Prostate gland (tissue), 2 donors: ENCODE measurements around the gene INTS4. TPM values are rescaled to one million over a fixed set of nuclear protein-coding genes. Genes with fewer than 3 reads are reported as not detected.
A peak's percentile ranks its signal among the peaks of the same experiment; 100 is the strongest.
"Not testable (repeated sequence)": the region's sequence is repeated elsewhere in the genome, so short reads cannot be mapped to it uniquely, and the experiment has no call there.

Source experiments
- DNase-seq: peaks from one replicate; pipeline ENCODE4 v3.0.0-alpha.2; 2019; ENCODE audit warnings: low spot score
- H3K27ac ChIP-seq, 2 donors: fragments of 200-600 bp; sonication (generic); 2 replicates each; pipeline ENCODE4 v1.5.1; 2017 to 2019
- H3K27me3 ChIP-seq: fragments of 200-600 bp; sonication (generic); replicated peaks from 2 replicates; pipeline ENCODE4 v1.5.1; 2019; ENCODE audit not compliant: insufficient read depth
- H3K36me3 ChIP-seq, 2 donors: fragments of 200-600 bp; sonication (generic); 1 replicate in 1 of 2; 2 replicates in 1 of 2; pipeline versions ENCODE4 v1.5.1 to v1.8.1; 2017 to 2019
- H3K4me1 ChIP-seq: fragments of 200-600 bp; sonication (generic); replicated peaks from 2 replicates; pipeline ENCODE4 v1.5.1; 2019
- H3K4me3 ChIP-seq, 2 donors: fragments of 200-600 bp; sonication (generic); 2 replicates each; pipeline ENCODE4 v1.5.1; 2017 to 2019
- H3K9me3 ChIP-seq: fragments of 200-600 bp; sonication (generic); 2 replicates; pipeline ENCODE4 v1.5.1; 2017
- POLR2A ChIP-seq: fragments of 450-650 bp; IDR thresholded peaks from one replicate; pipeline ENCODE4 v1.6.1; 2016; ENCODE audit warnings: antibody characterized with exemption, mild to moderate bottlenecking
- POLR2AphosphoS5 ChIP-seq: sonication (generic); formaldehyde crosslinking; IDR thresholded peaks from one replicate; pipeline ENCODE4 v1.6.1; 2017; ENCODE audit warnings: antibody characterized with exemption
- WGBS: methylation state at CpG from one replicate; pipeline ENCODE4 v1.1.5; 2018; 5-methylcytosine and 5-hydroxymethylcytosine counted together
- intact Hi-C: fragments of 100-400 bp; cut with DNase I; formaldehyde crosslinking; loops from one replicate; pipeline ENCODE4 v1.14.2; 2022
- total RNA-seq, 2 donors: library from RNA; depleted of rRNA; stranded (reverse); fragments of >200 nt; gene quantifications; one replicate each; pipeline ENCODE4 v1.1.0, GENCODE V29; 2016
- TF ChIP-seq, protein P1 (sequence below), 4 experiments: fragments of 200-600 bp in 2 of 4; fragments of 450-650 bp in 2 of 4; sonication (generic) in 2 of 4; IDR thresholded peaks; 1 replicate in 3 of 4; 2 replicates in 1 of 4; pipeline ENCODE4 v1.5.1; 2016 to 2019; ENCODE audit warnings: antibody characterized with exemption in 4 of 4, mild to moderate bottlenecking in 2 of 4, moderate library complexity in 2 of 4

INTS4 gene
- total RNA-seq, 2 donors from 2014 or later, result 30.1 to 31.0 TPM

DNA sequence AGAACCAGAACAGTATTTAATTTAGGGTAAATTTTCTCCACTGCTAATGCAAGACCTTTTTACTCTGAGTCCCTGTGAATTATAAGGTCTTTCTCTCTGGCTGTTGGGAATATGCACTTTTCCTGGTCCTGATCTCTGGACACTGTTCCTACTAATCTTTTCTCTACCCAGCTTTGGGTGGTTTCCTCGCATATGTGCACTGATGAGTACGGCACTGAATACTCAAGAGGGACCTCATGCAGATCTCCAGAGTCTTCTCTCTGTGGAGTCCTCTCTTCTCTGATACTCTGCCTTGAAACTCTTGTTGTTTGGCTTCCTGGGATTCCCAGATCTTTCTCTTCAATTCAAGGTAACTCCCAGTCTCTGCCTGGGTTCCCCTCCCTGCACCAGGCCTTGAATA, 14.6 kb upstream of the INTS4 start:
- H3K9me3 ChIP-seq, result no peaks in the 10 kb centered on the region
- WGBS, result 100% methylated on average over 2 of the region's 2 CpGs
- intact Hi-C loops, result no loop called here
- no peak overlapping the region for H3K27ac ChIP-seq
- no peak for DNase-seq
- H3K27me3 ChIP-seq, result no peaks in the 10 kb centered on the region
- H3K36me3 ChIP-seq, result no peaks in the 10 kb centered on the region
- H3K4me1 ChIP-seq, result no peaks in the 10 kb centered on the region
- H3K4me3 ChIP-seq, result no peak overlapping the region
- TF ChIP-seq POLR2AphosphoS5 (no peak), POLR2A (no peak)

GRCh38 chr11:78000193-78000592, 5.7 kb upstream of the INTS4 start:
- H3K27ac ChIP-seq, result no peak overlapping the region
- no peaks in the 10 kb centered on the region for H3K4me1 ChIP-seq
- 9% methylated on average over 1 of the region's 1 CpG for WGBS
- no peaks in the 10 kb centered on the region for H3K9me3 ChIP-seq
- intact Hi-C loops, result no loop called here
- no peak for TF ChIP-seq POLR2AphosphoS5
- TF ChIP-seq, protein P1, sequence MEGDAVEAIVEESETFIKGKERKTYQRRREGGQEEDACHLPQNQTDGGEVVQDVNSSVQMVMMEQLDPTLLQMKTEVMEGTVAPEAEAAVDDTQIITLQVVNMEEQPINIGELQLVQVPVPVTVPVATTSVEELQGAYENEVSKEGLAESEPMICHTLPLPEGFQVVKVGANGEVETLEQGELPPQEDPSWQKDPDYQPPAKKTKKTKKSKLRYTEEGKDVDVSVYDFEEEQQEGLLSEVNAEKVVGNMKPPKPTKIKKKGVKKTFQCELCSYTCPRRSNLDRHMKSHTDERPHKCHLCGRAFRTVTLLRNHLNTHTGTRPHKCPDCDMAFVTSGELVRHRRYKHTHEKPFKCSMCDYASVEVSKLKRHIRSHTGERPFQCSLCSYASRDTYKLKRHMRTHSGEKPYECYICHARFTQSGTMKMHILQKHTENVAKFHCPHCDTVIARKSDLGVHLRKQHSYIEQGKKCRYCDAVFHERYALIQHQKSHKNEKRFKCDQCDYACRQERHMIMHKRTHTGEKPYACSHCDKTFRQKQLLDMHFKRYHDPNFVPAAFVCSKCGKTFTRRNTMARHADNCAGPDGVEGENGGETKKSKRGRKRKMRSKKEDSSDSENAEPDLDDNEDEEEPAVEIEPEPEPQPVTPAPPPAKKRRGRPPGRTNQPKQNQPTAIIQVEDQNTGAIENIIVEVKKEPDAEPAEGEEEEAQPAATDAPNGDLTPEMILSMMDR (IDR thresholded peaks at IDR 0.05), result peak in 3 of 4 experiments; percentile 47 to 73 (median 59)
- no peaks in the 10 kb centered on the region for H3K36me3 ChIP-seq
- no peaks in the 10 kb centered on the region for H3K27me3 ChIP-seq
- peak; percentile 30 for DNase-seq
- no peak overlapping the region for H3K4me3 ChIP-seq

GRCh38 chr11:77999446-78000030, 5.1 kb upstream of the INTS4 start:
- intact Hi-C loops, result loop anchor here (10.0 kb wide), 1 partner anchor 45 kb away; no protein-coding TSS in a partner anchor
- TF ChIP-seq POLR2A, result no peak
- TF ChIP-seq, protein P1 (IDR thresholded peaks at IDR 0.05), result no peak
- TF ChIP-seq POLR2AphosphoS5, result no peak
- Histone ChIP-seq H3K36me3 (no peaks in the 10 kb centered on the region), H3K27ac (no peak overlapping the region), H3K27me3 (no peaks in the 10 kb centered on the region), H3K4me1 (no peaks in the 10 kb centered on the region), H3K4me3 (no peak overlapping the region), H3K9me3 (no peaks in the 10 kb centered on the region)
- DNase-seq, result no peak
- 100% methylated on average over 1 of the region's 1 CpG for WGBS

DNA sequence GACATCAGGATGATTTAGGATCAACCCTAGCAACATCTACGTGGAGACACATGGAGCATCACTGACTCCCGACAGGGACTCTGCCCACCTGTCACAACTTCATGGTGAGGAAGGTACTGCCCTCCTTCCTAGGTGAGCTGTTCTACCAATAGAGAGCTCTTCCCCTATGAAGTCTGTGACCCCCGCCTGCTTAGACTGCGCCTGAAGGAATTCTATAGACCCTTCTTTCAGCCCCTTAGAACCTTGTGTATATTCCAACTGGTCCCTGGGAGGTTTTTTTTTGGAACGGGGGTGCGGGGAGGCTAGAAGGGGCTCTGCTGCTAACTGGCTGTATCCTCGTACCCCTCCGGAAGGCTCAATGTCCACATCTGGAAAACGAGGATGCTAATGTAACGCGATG, 566 bp downstream of the INTS4 start:
- WGBS, result 3% methylated on average over 11 of the region's 11 CpGs
- TF ChIP-seq POLR2AphosphoS5, result no peak
- TF ChIP-seq, protein P1 (IDR thresholded peaks at IDR 0.05), result no peak
- TF ChIP-seq POLR2A, result no peak
- no peaks in the 10 kb centered on the region for H3K36me3 ChIP-seq
- peak overlapping the region; percentile 47 to 55 for H3K4me3 ChIP-seq
- H3K27ac ChIP-seq, result peak overlapping the region in 1 of 2 donors; percentile 70
- no peaks in the 10 kb centered on the region for H3K27me3 ChIP-seq
- no peak for DNase-seq
- peaks cover 7% of the 10 kb centered on the region for H3K4me1 ChIP-seq
- intact Hi-C loops, result loop anchor here (1.0 to 10.0 kb wide), 3 partner anchors 51 to 357 kb away; partner anchors contain the start of genes AAMDC and CLNS1A
- no peaks in the 10 kb centered on the region for H3K9me3 ChIP-seq

DNA sequence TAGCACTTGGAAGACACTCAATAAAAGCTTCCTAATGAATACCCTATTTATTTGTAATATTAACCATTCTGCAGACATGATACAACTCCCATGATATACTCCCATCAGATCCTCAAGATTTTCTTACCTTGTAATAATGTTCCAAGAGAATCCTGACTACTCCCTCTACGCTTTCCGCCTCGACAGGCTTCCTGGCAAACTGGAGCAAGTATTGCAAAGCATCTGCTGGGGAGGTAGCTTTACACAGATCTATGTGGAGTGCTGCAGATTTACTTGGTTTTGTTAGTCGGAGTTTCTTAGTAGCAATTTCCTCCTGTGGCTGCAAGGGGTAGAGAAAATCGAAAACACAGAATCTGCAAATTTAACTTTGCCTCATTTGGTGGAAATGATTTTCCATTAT, 3.5 kb downstream of the INTS4 start:
- intact Hi-C loops, result loop anchor here (5.0 to 10.0 kb wide), 2 partner anchors 54 to 354 kb away; partner anchors contain the start of gene CLNS1A
- Histone ChIP-seq H3K4me3 (no peak overlapping the region), H3K9me3 (no peaks in the 10 kb centered on the region), H3K4me1 (peaks cover 7% of the 10 kb centered on the region), H3K27me3 (no peaks in the 10 kb centered on the region), H3K27ac (no peak overlapping the region), H3K36me3 (no peaks in the 10 kb centered on the region)
- WGBS, result 88% methylated on average over 5 of the region's 5 CpGs
- no peak for DNase-seq
- TF ChIP-seq POLR2A (no peak), POLR2AphosphoS5 (no peak)
- TF ChIP-seq, protein P1 (IDR thresholded peaks at IDR 0.05), result no peak

GRCh38 chr11:77986456-77986855, 8.0 kb downstream of the INTS4 start:
- 96% methylated on average over 8 of the region's 8 CpGs for WGBS
- H3K36me3 ChIP-seq, result not testable (repeated sequence)

More at GRCh38 chr11:77986456-77986855, 8.0 kb downstream of the INTS4 start:
- intact Hi-C loops, DNase-seq, H3K27ac ChIP-seq, H3K4me1 ChIP-seq, H3K4me3 ChIP-seq, H3K9me3 ChIP-seq, H3K27me3 ChIP-seq: not testable (repeated sequence)
